HepG2 (cell line): ENCODE results near the gene PACS1. TPM values are rescaled to one million over a fixed set of nuclear protein-coding genes. Genes with fewer than 3 reads are reported as not detected.
A peak's percentile ranks its signal among the peaks of the same experiment; 100 is the strongest.

Experiments used
- FOXO1 ChIP-seq: sonication (generic); formaldehyde crosslinking; IDR thresholded peaks from 2 replicates; pipeline ENCODE4 v1.4.0; 2020; ENCODE audit warnings: missing genetic modification reagents
- HNRNPL ChIP-seq: fragments of 200-400 bp; formaldehyde crosslinking; IDR thresholded peaks from 2 replicates; pipeline ENCODE4 v1.6.1; 2017; ENCODE audit warnings: mild to moderate bottlenecking, low read depth, low read length
- KLF11 ChIP-seq: IDR thresholded peaks from 2 replicates; pipeline ENCODE4 v1.6.1; 2016; ENCODE audit warnings: missing compliant biosample characterization
- MXI1 ChIP-seq: IDR thresholded peaks from 3 replicates; pipeline ENCODE4 v1.6.1; 2012; ENCODE audit warnings: low read depth, low read length, inconsistent platforms, borderline replicate concordance
- NBN ChIP-seq: fragments of 450-650 bp; conservative IDR thresholded peaks from 2 replicates; pipeline ENCODE4 v1.6.1; 2017
- NKX3-1 ChIP-seq: sonication (generic); formaldehyde crosslinking; IDR thresholded peaks from 2 replicates; pipeline ENCODE4 v1.5.0; 2020; ENCODE audit warnings: missing genetic modification reagents
- NRL ChIP-seq: sonication (generic); formaldehyde crosslinking; IDR thresholded peaks from 2 replicates; pipeline ENCODE4 v1.5.0; 2020; ENCODE audit warnings: missing genetic modification reagents, mild to moderate bottlenecking, moderate library complexity, borderline replicate concordance
- PAXIP1 ChIP-seq: sonication (generic); formaldehyde crosslinking; conservative IDR thresholded peaks from 2 replicates; pipeline ENCODE4 v1.4.0; 2020; ENCODE audit warnings: mild to moderate bottlenecking, missing genetic modification reagents, moderate library complexity
- REST ChIP-seq, 2 experiments: IDR thresholded peaks; 2 replicates each; pipeline ENCODE4 v1.6.1; 2011 to 2012; ENCODE audit warnings: low read length in 2 of 2, borderline replicate concordance in 1 of 2, low read depth in 1 of 2, mild to moderate bottlenecking in 1 of 2, moderate library complexity in 1 of 2
- TIGD3 ChIP-seq: sonication (generic); formaldehyde crosslinking; IDR thresholded peaks from 2 replicates; pipeline ENCODE4 v1.5.1; 2020; ENCODE audit warnings: mild to moderate bottlenecking, missing genetic modification reagents, borderline replicate concordance
- ZFYVE20 ChIP-seq: sonication (generic); formaldehyde crosslinking; IDR thresholded peaks from 2 replicates; pipeline ENCODE4 v1.8.0; 2023; ENCODE audit warnings: low read depth, mild to moderate bottlenecking, moderate library complexity, missing genetic modification reagents, borderline replicate concordance
- ZMYM3 ChIP-seq: sonication (generic); formaldehyde crosslinking; IDR thresholded peaks from 2 replicates; pipeline ENCODE4 v1.5.1; 2020; ENCODE audit warnings: mild to moderate bottlenecking, missing genetic modification reagents
- ZNF260 ChIP-seq: sonication (generic); formaldehyde crosslinking; IDR thresholded peaks from 2 replicates; pipeline ENCODE4 v1.4.0; 2020; ENCODE audit warnings: missing genetic modification reagents, low read depth, mild to moderate bottlenecking, borderline replicate concordance
- ZNF33B ChIP-seq: sonication (generic); formaldehyde crosslinking; IDR thresholded peaks from 2 replicates; pipeline ENCODE4 v1.5.1; 2020; ENCODE audit warnings: mild to moderate bottlenecking, missing genetic modification reagents
- ZNF562 ChIP-seq: sonication (generic); formaldehyde crosslinking; IDR thresholded peaks from 2 replicates; pipeline ENCODE4 v1.8.0; 2022; ENCODE audit warnings: missing genetic modification reagents, borderline replicate concordance
- ZNF782 ChIP-seq: sonication (generic); formaldehyde crosslinking; IDR thresholded peaks from 2 replicates; pipeline ENCODE4 v1.4.0; 2020; ENCODE audit warnings: missing genetic modification reagents, mild to moderate bottlenecking, borderline replicate concordance
- ZNF790 ChIP-seq: sonication (generic); formaldehyde crosslinking; IDR thresholded peaks from 2 replicates; pipeline ENCODE4 v1.8.0; 2022; ENCODE audit warnings: missing genetic modification reagents, mild to moderate bottlenecking, borderline replicate concordance
- ZNF83 ChIP-seq: sonication (generic); formaldehyde crosslinking; IDR thresholded peaks from 2 replicates; pipeline ENCODE4 v1.4.0; 2020; ENCODE audit warnings: missing genetic modification reagents, mild to moderate bottlenecking, borderline replicate concordance
- polyA plus RNA-seq, 8 experiments: library from polyadenylated mRNA; depleted of rRNA in 3 of 8; stranded (reverse) in 7 of 8; unstranded in 1 of 8; fragments of >200 nt; fragmentation: Illumina TruSeq in 4 of 8; extraction: Trizol in 4 of 8; gene quantifications; 2 replicates each; pipeline versions ENCODE4 v1.2.1 to v1.2.3, GENCODE V29; 2011 to 2016; ENCODE audit warnings: low read depth in 4 of 8, missing spikeins in 1 of 8, mixed read lengths in 1 of 8; ENCODE audit not compliant: insufficient read depth in 1 of 8
- total RNA-seq, 5 experiments: library from RNA; depleted of rRNA; stranded (reverse); fragments of >200 nt; fragmentation: Illumina TruSeq; extraction: Trizol; gene quantifications; 2 replicates each; pipeline ENCODE4 v1.2.3, GENCODE V29; 2016; ENCODE audit warnings: low read depth in 1 of 5

Gene PACS1
- total and polyA plus RNA-seq, 2 of the 13 experiments (the other 11 are each of a cell fraction or from before 2014, with no cell fraction given): 7.6 to 8.6 TPM

- TF ChIP-seq NRL (CRISPR knock-in tag) (peak; percentile 43; the same call in 1 of the 2 replicates), NKX3-1 (CRISPR knock-in tag) (no peak), REST (IDR thresholded peaks at IDR 0.05; ENCODE audit: borderline replicate concordance in 1 of 2, low read depth in 1 of 2, low read length in 2 of 2) (no peak; a peak in 1 of 4 replicates), FOXO1 (CRISPR knock-in tag) (peak; percentile 15; the same call in 1 of the 2 replicates), ZNF83 (no peak), HNRNPL (peak; percentile 17; the same call in 1 of the 2 replicates), ZNF790 (CRISPR knock-in tag) (peak; percentile 79; the same call in 1 of the 2 replicates), MXI1 (peak; percentile 76; the same call in 2 of the 3 replicates), ZNF782 (no peak), ZNF260 (CRISPR knock-in tag) (no peak), ZNF562 (CRISPR knock-in tag) (no peak), PAXIP1 (CRISPR knock-in tag) (peak; percentile 72), KLF11 (CRISPR knock-in tag) (peak; percentile 83; the same call in 1 of the 2 replicates), ZMYM3 (CRISPR knock-in tag) (no peak), NBN (no peak), TIGD3 (no peak), ZNF33B (CRISPR knock-in tag) (no peak; the same call in 1 of the 2 replicates), ZFYVE20 (CRISPR knock-in tag) (no peak)
Measured at GRCh38 chr11:66051766-66052663, 18.1 kb upstream of the PACS1 start, which contains the start of gene SF3B2 (continued).
